IPS DF 19.7 (cell line): ENCODE measurements around the gene SETD2.

ENCODE experiments used
- DNase-seq: peaks from one replicate; pipeline ENCODE4 v3.0.0-alpha.2; 2013; ENCODE audit warnings: low read depth, low spot score

SETD2 gene

GRCh38 chr3:46998852-46999515 lies 164.9 kb downstream of the SETD2 start:
- DNase-seq: no peak

- DNase-seq: no peak
Measured at GRCh38 chr3:46998121-46998851, 165.6 kb downstream of the SETD2 start.

GRCh38 chr3:46997453-46998091 lies 166.3 kb downstream of the SETD2 start:
- no peak for DNase-seq

GRCh38 chr3:46996689-46997452 lies 167.0 kb downstream of the SETD2 start:
- DNase-seq: no peak

GRCh38 chr3:46995901-46996562 lies 167.9 kb downstream of the SETD2 start:
- no peak for DNase-seq

- DNase-seq: no peak
Measured at GRCh38 chr3:46994801-46995731, 168.8 kb downstream of the SETD2 start.

- DNase-seq: no peak
Measured at GRCh38 chr3:46993986-46994385, 169.9 kb downstream of the SETD2 start.

- DNase-seq: no peak
Measured at GRCh38 chr3:46993292-46993691, 170.6 kb downstream of the SETD2 start.

GRCh38 chr3:46992231-46992630 lies 171.7 kb downstream of the SETD2 start:
- DNase-seq: no peak

GRCh38 chr3:46991406-46992165 lies 172.3 kb downstream of the SETD2 start:
- DNase-seq: no peak

- no peak for DNase-seq
Measured at GRCh38 chr3:46990573-46991374, 173.1 kb downstream of the SETD2 start.

GRCh38 chr3:46989146-46989810 lies 174.6 kb downstream of the SETD2 start:
- DNase-seq: no peak

- no peak for DNase-seq
Measured at GRCh38 chr3:46988616-46989015, 175.3 kb downstream of the SETD2 start.

- DNase-seq: no peak
Measured at GRCh38 chr3:46987743-46988401, 176.0 kb downstream of the SETD2 start.

- DNase-seq: no peak
Measured at GRCh38 chr3:46987319-46987742, 176.6 kb downstream of the SETD2 start.

GRCh38 chr3:46986782-46987310 lies 177.1 kb downstream of the SETD2 start:
- no peak for DNase-seq

GRCh38 chr3:46986055-46986730 lies 177.7 kb downstream of the SETD2 start:
- no peak for DNase-seq
